HT-29 (cell line): Measurements from ENCODE around the gene PIK3R5. TPM values are rescaled to one million over a fixed set of nuclear protein-coding genes. Genes with fewer than 3 reads are reported as not detected.
"Not testable (repeated sequence)": the region's sequence is repeated elsewhere in the genome, so short reads cannot be mapped to it uniquely, and the experiment has no call there.

Source experiments
- DNase-seq: peaks from one replicate; pipeline ENCODE4 v3.0.0-alpha.2; 2015; ENCODE audit warnings: low spot score
- total RNA-seq: library from RNA; depleted of rRNA; stranded (reverse); fragments of >200 nt; shearing (Covaris generic); gene quantifications from 2 replicates; pipeline ENCODE4 v1.2.3, GENCODE V29; 2014; rRNA removed

Gene PIK3R5, protein sequence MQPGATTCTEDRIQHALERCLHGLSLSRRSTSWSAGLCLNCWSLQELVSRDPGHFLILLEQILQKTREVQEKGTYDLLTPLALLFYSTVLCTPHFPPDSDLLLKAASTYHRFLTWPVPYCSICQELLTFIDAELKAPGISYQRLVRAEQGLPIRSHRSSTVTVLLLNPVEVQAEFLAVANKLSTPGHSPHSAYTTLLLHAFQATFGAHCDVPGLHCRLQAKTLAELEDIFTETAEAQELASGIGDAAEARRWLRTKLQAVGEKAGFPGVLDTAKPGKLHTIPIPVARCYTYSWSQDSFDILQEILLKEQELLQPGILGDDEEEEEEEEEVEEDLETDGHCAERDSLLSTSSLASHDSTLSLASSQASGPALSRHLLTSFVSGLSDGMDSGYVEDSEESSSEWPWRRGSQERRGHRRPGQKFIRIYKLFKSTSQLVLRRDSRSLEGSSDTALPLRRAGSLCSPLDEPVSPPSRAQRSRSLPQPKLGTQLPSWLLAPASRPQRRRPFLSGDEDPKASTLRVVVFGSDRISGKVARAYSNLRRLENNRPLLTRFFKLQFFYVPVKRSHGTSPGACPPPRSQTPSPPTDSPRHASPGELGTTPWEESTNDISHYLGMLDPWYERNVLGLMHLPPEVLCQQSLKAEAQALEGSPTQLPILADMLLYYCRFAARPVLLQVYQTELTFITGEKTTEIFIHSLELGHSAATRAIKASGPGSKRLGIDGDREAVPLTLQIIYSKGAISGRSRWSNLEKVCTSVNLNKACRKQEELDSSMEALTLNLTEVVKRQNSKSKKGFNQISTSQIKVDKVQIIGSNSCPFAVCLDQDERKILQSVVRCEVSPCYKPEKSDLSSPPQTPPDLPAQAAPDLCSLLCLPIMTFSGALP
- not detected in 2 replicates for total RNA-seq

DNA sequence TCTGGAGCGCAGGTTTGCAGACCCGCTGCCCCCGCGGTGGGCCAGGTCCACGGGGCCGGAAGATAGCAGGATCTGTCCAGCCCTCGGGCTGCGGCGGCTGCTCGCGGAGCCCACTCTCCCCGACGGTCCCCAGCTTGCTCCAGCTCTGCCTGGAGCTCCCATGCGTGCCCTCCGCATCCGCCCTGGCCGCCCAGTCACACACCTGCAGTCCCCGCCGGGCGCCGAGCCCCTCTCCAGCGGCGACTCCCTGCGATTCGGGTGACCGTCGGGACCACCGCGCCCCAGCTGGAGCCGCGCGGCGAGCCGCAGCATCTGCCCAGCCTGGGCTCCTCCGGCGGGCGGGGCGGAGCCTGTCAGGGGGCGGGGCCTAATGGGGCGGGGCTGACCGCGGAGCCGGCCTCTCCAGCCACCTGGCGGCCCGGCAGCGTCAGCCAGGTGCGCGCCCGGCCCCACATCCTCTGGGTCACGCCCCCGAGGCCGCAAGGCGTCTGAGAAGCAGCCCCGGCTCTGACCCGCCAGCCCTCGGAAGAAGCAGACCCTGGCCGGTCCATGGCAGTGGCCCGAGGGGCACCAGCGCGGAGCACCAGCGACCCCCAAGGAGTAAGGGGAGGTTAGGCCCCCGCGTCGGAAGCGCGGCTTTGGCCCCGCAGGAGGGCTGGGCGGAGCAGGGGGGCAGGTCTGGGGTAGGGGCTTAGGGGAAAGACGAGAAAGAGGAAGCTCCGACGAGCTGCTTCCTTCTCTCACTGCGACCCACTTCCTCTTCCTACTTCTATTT is at the start of gene PIK3R5:
TSS of gene PIK3R5 (minus strand) at position 314 of the 775 bp plus-strand sequence. CDS start 54,213 bp downstream, outside the sequence.
- DNase-seq: no peak

GRCh38 chr17:9011001-9011400 is 45.5 kb upstream of the PIK3R5 start:
- no peak for DNase-seq

- no peak for DNase-seq
These were observed 44.2 kb upstream of the PIK3R5 start for GRCh38 chr17:9009737-9010136.

- no peak for DNase-seq
These were observed 43.6 kb upstream of the PIK3R5 start for GRCh38 chr17:9009096-9009495.

GRCh38 chr17:9007052-9007714 is 41.7 kb upstream of the PIK3R5 start:
- no peak for DNase-seq

DNA sequence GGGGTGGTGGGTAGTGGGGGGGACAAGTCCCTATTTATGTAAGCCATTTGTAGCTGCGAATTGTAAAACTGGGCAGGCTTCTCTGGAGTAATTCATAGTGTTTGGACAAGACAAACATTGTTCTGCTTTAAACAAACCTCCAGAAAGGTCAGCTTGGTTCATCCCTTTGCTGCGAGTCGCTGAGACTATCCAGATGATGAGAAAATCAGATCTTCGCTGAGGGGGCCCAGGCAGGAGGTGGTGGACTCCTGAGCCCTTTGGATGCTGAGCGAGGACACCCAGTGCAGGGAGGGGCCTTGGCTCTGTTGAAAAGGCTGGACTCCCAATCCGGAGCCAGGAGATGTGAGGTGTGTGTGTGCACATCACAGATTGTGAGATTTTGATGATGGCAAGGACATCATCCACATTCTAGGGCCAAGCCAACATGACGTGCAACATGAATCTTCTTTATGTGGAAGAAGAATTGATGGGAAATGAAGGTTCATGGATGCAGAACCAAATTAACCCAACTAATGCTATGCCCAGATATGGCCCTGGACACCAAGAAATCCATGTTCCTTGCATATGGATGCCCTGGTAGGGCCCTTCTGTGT is 40.8 kb upstream of the PIK3R5 start:
- no peak for DNase-seq

DNA sequence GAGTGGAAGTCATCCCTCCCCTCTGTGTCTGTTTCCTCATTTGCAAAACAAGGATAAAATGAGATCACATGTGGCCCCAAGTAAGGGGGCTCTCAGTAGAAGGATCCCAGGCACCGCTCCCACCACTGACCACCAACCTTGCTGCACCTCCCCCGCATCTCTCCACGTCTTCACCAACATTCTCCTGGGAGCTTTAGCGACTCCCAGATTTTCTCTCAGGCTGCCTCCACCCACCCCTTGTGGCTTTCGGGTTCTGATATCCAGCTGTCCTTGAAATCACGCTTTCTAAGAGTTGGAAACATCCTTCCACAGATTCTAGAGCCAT is 39.4 kb upstream of the PIK3R5 start:
- DNase-seq: no peak

DNA sequence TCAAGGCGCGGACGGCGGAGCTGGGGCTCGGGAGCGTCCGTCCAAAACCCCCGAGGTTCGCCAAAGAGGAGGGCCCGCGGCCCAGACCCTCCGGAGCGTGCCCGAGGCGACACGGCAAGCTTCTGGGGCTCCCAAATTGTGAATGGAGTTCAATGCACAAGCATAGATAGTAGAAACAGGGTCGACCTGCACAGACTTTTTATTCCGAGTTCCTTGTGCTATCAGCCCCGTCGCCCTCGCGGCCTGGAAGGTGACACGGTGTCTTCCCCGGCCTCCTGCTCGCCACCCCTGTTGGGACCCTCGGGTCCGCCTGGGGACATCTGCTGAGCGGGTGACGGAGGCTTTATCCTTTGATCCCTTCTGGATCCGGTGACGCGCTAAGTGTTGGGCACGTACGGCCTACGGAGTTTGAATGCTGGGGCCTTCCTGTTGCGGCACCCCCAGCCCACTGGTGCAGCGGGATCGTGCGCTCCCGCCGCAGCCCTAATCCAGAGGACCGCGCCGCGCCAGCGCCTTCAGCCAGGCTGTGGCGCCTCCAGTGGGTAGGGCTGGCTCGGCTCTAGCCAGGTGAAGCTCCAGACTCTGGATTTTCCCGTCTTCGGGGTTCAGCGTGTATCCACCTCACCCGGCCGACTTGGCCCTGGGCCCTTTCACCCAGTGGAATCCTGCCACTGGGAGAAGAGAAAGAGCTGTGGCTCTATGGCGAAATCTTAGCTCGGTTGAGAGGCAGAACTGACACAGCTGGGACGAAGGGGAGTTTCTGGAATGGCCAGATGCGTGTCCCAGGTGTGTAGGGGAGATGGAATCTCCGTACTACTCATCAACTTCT is 38.8 kb upstream of the PIK3R5 start:
- no peak for DNase-seq

GRCh38 chr17:9003355-9004131 is 38.0 kb upstream of the PIK3R5 start:
- DNase-seq: no peak

DNA sequence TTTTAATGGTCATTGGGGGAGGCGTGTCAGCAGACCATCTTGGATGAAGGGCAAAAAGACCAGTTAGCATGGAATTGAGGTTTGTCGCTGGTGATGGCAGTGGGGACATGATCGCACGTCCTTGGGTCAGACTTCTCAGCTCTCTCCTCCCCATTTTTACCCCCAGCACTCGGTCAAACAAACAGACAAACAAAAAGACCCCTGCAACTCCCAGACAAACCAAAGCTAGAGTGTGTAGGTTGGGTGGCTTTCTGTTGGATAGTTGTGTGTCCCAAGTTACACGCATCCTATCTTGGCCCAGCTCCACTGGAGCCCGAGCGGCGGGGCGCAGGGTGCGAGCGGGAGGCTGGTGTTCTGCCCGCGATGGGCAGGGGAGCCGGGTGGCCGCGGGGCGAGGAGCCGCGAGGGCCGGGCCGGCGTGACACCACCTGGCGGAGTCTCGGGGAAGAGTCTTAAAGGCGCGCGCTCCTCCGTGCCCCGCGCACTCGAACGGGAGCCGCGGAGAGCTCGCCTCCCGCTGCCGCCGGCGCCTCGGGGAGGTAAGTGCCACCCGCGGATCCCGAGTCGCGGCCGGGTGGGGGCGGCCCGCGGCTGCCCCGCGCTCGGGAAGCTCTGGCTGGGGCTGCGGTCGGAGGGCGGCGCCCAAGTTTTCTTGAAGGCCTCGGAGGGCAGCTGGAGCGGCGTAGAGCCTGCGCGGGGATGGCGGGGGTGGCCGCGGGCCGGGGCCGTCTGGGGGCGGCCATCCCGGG is 37.3 kb upstream of the PIK3R5 start:
- no peak for DNase-seq

DNA sequence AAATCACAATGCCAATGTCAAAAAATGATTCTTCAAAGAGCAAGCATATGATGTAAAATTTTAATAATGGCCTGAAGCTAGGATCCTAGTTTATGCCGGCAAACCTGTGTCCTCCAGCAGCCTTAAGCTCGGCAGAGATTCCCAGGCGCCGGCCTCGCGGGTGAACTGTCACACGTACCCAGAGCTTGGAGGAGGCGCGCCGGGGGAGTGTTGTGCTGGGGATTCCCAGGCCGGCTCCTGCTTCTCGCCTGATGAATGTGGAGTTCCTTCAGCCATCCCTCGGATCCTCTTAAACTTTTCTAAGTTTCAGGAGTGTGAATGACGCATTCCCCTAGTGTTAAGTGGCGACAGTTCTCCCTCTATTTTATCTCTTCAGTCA is 36.7 kb upstream of the PIK3R5 start:
- no peak for DNase-seq

DNA sequence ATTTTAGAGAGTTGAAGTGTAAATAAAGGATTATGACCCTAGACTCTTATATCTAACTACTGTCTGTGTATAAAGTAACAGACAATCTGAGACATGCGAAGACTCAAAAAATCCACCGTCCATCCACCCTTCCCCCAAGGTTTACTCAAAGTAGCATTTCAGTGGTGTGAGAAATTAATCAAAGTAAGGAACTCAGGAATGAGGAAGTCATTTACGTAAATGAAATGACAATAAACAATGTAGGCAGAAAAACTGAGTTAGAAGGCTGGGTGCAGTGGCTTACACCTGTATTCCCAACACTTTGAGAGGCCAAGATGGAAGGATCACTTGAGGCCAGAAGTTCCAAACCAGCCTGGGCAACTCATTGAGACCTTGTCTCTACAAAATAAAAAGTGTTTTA is 36.1 kb upstream of the PIK3R5 start:
- no peak for DNase-seq

DNA sequence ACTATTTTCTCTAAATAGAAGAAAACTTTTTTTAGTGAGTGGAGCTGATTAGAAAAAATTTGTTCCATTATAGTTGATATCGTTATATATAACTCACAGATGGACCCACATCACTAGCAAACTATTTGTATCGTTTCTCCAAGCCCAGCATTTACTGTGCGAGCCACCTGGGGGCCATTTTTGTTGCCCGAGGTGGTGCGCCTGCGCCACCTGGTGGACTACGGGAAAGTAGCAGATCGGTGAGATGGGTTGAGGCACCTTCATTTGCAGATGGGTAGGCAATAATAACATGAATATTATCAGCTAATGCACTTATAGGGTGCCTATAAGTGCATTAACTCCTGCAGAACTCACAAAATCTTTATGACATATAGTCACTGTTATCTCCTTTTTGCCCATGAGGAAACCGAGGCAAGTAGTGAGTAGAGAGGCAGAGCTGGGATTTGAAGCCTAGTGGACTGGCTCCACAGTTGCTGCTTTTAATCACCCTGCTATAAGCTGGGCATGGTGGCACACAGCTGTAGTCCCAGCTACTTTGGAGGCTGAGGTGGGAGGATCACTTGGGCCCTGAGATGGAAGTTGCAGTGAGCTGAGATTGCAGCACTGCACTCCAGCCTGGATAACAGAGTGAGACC is 32.6 kb upstream of the PIK3R5 start:
- peak; percentile 52 for DNase-seq

DNA sequence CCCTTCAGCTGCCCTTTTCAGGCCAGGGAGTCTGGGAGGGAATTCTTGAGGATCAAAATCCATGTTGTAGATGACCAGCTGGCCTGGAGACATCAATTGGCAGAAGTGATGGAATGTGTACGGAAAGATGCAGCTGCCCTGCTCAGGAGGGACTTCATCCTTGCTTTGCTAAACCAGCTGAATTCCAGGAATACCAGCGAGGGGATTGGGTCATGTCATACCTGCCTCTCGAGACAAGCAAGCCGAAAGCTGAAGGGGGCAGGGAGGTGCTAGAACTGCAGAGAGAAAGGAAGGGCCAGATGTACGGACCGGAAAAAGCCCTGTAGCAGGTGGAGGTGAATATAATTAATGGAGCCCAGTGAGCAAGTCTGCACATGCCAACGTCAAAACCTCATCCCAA is 30.2 kb upstream of the PIK3R5 start:
- DNase-seq: no peak

- DNase-seq: peak; percentile 20
These were observed 28.8 kb upstream of the PIK3R5 start for GRCh38 chr17:8994319-8994718.

- DNase-seq: peak; percentile 19
These were observed 26.2 kb upstream of the PIK3R5 start for GRCh38 chr17:8991514-8992285.

- DNase-seq: not testable (repeated sequence)
These were observed 22.9 kb upstream of the PIK3R5 start for GRCh38 chr17:8988263-8988935.
